Measurements from ENCODE around the gene IL17RD.
A peak's percentile ranks its signal among the peaks of the same experiment; 100 is the strongest.

Gene IL17RD

GRCh38 chr3:57105585-57105984 is 59.6 kb downstream of the IL17RD start (continued):
- TF ChIP-seq PRDM2 (tag by site-specific recombination; IDR thresholded peaks at IDR 0.05; ENCODE audit: borderline replicate concordance) = no peak
- TF ChIP-seq ZNF280C (tag by site-specific recombination; IDR thresholded peaks at IDR 0.05) = no peak
- TF ChIP-seq ZNF571 (tag by site-specific recombination; IDR thresholded peaks at IDR 0.05) = no peak
- TF ChIP-seq ZBTB1 (tag by site-specific recombination; IDR thresholded peaks at IDR 0.05) = no peak

- ChIA-PET CTCF (interaction anchor here (0.6 to 3.5 kb wide), 20 partner anchors 8 to 756 kb away, joined by 3 to 19 read pairs (median 3); no protein-coding TSS in a partner anchor), POLR2A (interaction anchor here (0.6 kb wide), 2 partner anchors 132 to 513 kb away, joined by 3 read pairs; no protein-coding TSS in a partner anchor)
- Histone ChIP-seq H3K4me3 (ENCODE audit: low read depth, low read length) (no peak overlapping the region), H3K36me3 (ENCODE audit: control insufficient read depth in 2 of 2, insufficient read depth in 1 of 2, low read length in 2 of 2) (peaks cover 0 to 31% of the 10 kb centered on the region in 2 experiments; a peak in 1 of 3 replicates), H3K27ac (ENCODE audit: extremely low read depth, low read depth, low read length) (no peak overlapping the region), H3K9me3 (ENCODE audit: control insufficient read depth, insufficient read depth, low read depth, low read length) (no peaks in the 10 kb centered on the region), H3K4me1 (ENCODE audit: control insufficient read depth, insufficient read depth, low read length) (no peaks in the 10 kb centered on the region)
- TF ChIP-seq ZNF654 (tag by site-specific recombination; IDR thresholded peaks at IDR 0.05; ENCODE audit: low read depth) = peak; percentile 89
- TF ChIP-seq ZNF341 (tag by site-specific recombination; IDR thresholded peaks at IDR 0.05; ENCODE audit: low read depth) = peak; percentile 35; the same call in 1 of the 2 replicates
- no peak for TF ChIP-seq ZNF23 (tag by site-specific recombination; IDR thresholded peaks at IDR 0.05; ENCODE audit: borderline replicate concordance)
- no peak for TF ChIP-seq ZBTB11 (tag by site-specific recombination; conservative IDR thresholded peaks at IDR 0.05; ENCODE audit: low read depth)
- TF ChIP-seq ZSCAN4 (tag by site-specific recombination; IDR thresholded peaks at IDR 0.05) = peak; percentile 63
- TF ChIP-seq PRDM4 (tag by site-specific recombination; IDR thresholded peaks at IDR 0.05) = 0 out of 2 replicates have a peak, but pooled peaks have one; percentile 26
- peak; percentile 67; the same call in 1 of the 2 replicates for TF ChIP-seq ZNF660 (tag by site-specific recombination; IDR thresholded peaks at IDR 0.05)
- peak; percentile 42; the same call in 1 of the 2 replicates for TF ChIP-seq CTCF (tag by site-specific recombination; IDR thresholded peaks at IDR 0.05)
Measured at GRCh38 chr3:57100046-57100695, 65.0 kb downstream of the IL17RD start.
